MM.1S (cell line): ENCODE results near the gene FBXL2.

Source experiments
- DNase-seq: peaks from one replicate; pipeline ENCODE4 v3.0.0-alpha.2; 2015
- H2AFZ ChIP-seq: fragments of 300-600 bp; sonication (generic); 2 replicates; pipeline ENCODE4 v1.6.0; 2016; ENCODE audit warnings: antibody characterized with exemption, low read length
- H3F3A ChIP-seq: fragments of 300-600 bp; sonication (generic); 2 replicates; pipeline ENCODE4 v1.6.1; 2016; ENCODE audit warnings: mild to moderate bottlenecking, antibody characterized with exemption, low read length, moderate library complexity, mixed read lengths; ENCODE audit not compliant: insufficient read depth
- H3K27ac ChIP-seq: fragments of 300-600 bp; sonication (generic); 2 replicates; pipeline ENCODE4 v1.5.1; 2016; ENCODE audit warnings: mild to moderate bottlenecking, low read length
- H3K27me3 ChIP-seq: fragments of 300-600 bp; sonication (generic); replicated peaks from 2 replicates; pipeline ENCODE4 v1.6.0; 2016; ENCODE audit warnings: low read length; ENCODE audit not compliant: insufficient read depth
- H3K36me3 ChIP-seq: fragments of 300-600 bp; sonication (generic); replicated peaks from 2 replicates; pipeline ENCODE4 v1.6.1; 2016; ENCODE audit warnings: mild to moderate bottlenecking, low read length, mixed read lengths; ENCODE audit not compliant: insufficient read depth
- H3K4me1 ChIP-seq: fragments of 300-600 bp; sonication (generic); 2 replicates; pipeline ENCODE4 v1.6.1; 2016; ENCODE audit warnings: low read length, mixed read lengths
- H3K4me2 ChIP-seq: fragments of 300-600 bp; sonication (generic); 2 replicates; pipeline ENCODE4 v1.6.0; 2016; ENCODE audit warnings: low read depth, low read length
- H3K4me3 ChIP-seq: fragments of 300-600 bp; sonication (generic); 2 replicates; pipeline ENCODE4 v1.5.1; 2016; ENCODE audit warnings: low read length, mixed read lengths
- H3K79me2 ChIP-seq: fragments of 300-600 bp; sonication (generic); 2 replicates; pipeline ENCODE4 v1.6.1; 2016; ENCODE audit warnings: mixed run types, low read length, mixed read lengths
- H3K9ac ChIP-seq: fragments of 300-600 bp; sonication (generic); 2 replicates; pipeline ENCODE4 v1.6.1; 2016; ENCODE audit warnings: low read length, mixed read lengths
- H3K9me2 ChIP-seq: fragments of 300-600 bp; sonication (generic); replicated peaks from 2 replicates; pipeline ENCODE4 v1.6.1; 2016; ENCODE audit warnings: mild to moderate bottlenecking, low read length, mixed read lengths; ENCODE audit not compliant: insufficient read depth
- H3K9me3 ChIP-seq: fragments of 300-600 bp; sonication (generic); replicated peaks from 2 replicates; pipeline ENCODE4 v1.6.1; 2016; ENCODE audit warnings: mild to moderate bottlenecking, low read length, mixed read lengths; ENCODE audit not compliant: insufficient read depth
- H4K20me1 ChIP-seq: fragments of 300-600 bp; sonication (generic); 2 replicates; pipeline ENCODE4 v1.6.1; 2016; ENCODE audit warnings: mild to moderate bottlenecking, low read length, moderate library complexity, mixed read lengths; ENCODE audit not compliant: insufficient read depth
- CTCF ChIP-seq: fragments of 300-600 bp; sonication (generic); IDR thresholded peaks from 2 replicates; pipeline ENCODE4 v1.5.1; 2016; ENCODE audit warnings: antibody characterized with exemption, low read length, mixed read lengths
- EZH2 ChIP-seq: fragments of 300-600 bp; sonication (generic); optimal IDR thresholded peaks from 2 replicates; pipeline ENCODE3; 2017; ENCODE audit warnings: low read depth, mild to moderate bottlenecking, antibody characterized with exemption, low read length, mixed read lengths
- EZH2phosphoT487 ChIP-seq: fragments of 300-600 bp; sonication (generic); IDR thresholded peaks from 2 replicates; pipeline ENCODE4 v1.6.1; 2018; ENCODE audit warnings: antibody characterized with exemption, low read length

Gene FBXL2

DNA sequence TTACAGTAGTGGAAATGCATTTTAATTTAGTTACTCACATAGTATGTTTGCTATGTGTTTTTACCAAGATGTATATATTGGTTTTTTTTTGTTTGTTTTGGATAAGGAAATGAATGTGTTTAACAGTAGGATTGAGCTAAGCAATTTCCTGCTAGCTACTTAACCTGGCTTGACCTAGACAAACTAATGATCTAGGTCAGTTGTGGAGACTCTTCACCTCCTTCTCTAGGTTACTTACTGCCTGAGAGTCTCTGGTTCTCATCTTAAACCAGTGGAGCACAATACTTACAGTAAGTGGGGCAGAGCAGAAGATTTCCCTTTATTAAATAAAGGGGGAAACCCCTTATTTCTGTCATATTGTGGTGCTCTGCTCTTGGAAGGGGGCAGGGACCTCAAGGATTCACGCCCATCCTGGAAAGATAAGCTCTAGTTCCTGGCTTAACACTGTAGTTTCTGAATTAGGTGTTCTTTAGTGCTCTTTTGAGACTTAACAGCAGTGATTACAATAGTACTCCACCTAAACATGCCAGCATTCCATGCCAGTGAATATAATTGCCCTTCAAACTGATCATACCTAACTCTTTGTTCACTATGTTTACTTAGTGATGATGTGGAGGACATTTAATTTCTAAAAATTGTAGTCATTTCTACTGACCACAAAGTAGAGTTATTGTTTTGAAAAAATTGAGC is 83.0 kb downstream of the FBXL2 start:
- H3K9ac ChIP-seq, result no peak overlapping the region
- H3K4me1 ChIP-seq, result no peaks in the 10 kb centered on the region
- H3K9me3 ChIP-seq, result no peaks in the 10 kb centered on the region
- H3K79me2 ChIP-seq, result no peaks in the 10 kb centered on the region
- no peak overlapping the region for H2AFZ ChIP-seq
- no peak overlapping the region for H3K4me2 ChIP-seq
- H3K36me3 ChIP-seq, result no peaks in the 10 kb centered on the region
- no peak overlapping the region for H3K4me3 ChIP-seq
- H4K20me1 ChIP-seq, result no peaks in the 10 kb centered on the region
- no peaks in the 10 kb centered on the region for H3F3A ChIP-seq
- no peaks in the 10 kb centered on the region for H3K27me3 ChIP-seq
- H3K27ac ChIP-seq, result no peak overlapping the region
- H3K9me2 ChIP-seq, result no peaks in the 10 kb centered on the region
- DNase-seq, result no peak
- no peak for TF ChIP-seq EZH2phosphoT487
- no peak for TF ChIP-seq EZH2
- TF ChIP-seq CTCF, result no peak

DNA sequence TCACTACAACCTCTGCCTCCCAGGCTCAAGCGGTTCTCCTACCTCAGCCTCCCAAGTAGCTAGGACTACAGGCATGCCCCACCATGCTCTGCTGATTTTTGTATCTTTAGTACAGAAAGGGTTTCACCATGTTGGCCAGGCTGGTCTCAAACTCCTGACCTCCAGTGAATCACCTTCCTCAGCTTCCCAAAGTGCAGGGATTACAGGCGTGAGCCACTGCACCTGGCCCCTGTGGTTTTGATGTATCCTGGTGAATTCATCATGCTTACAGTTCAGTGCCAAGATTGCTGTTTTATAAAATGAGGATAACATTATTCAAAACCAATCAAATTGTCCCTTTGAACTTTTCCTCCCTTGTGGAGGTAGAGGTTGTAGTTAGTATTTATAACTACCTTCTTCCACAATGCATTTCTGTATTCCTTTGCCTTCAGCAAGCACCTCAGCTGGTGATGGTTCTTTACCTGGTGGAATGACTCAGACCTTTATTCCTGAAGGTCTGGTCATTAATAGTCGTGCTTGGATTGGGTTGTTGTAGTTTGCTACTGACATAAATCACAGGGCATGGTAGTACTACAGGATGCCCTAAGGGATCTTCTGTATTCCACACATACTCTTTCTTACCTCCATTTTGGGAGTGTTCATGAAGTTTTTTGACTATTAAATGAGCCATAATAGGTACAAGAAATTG is 86.0 kb downstream of the FBXL2 start:
- Histone ChIP-seq H3K27me3 (no peaks in the 10 kb centered on the region), H4K20me1 (no peaks in the 10 kb centered on the region), H3K9ac (no peak overlapping the region), H3K27ac (no peak overlapping the region), H3K9me2 (no peaks in the 10 kb centered on the region), H3K9me3 (no peaks in the 10 kb centered on the region), H3K79me2 (no peaks in the 10 kb centered on the region), H3K36me3 (no peaks in the 10 kb centered on the region), H3K4me2 (no peak overlapping the region), H3K4me1 (no peaks in the 10 kb centered on the region), H2AFZ (no peak overlapping the region), H3K4me3 (no peak overlapping the region), H3F3A (no peaks in the 10 kb centered on the region)
- TF ChIP-seq CTCF (no peak), EZH2phosphoT487 (no peak), EZH2 (no peak)
- DNase-seq, result no peak

DNA sequence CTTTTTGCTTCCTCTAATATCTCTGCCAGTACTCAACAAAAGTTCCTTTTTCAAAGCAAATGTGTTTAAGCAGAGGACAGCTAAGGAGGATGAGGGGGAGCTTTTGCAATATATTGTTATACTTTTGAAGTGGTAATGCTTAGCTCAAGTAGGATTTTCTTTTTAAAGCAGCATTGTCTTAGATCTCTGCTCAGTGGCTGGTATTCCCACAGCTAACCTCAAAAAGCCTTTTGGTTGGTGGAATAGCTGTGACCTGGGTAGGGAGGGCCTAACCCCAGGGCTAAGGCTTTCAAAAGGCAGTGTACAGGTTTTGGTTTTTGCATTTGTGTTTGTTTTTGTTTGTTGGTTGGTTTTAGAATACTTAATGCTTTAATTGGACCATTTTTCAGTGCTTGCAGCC is 86.8 kb downstream of the FBXL2 start:
- no peak for DNase-seq
- Histone ChIP-seq H3K4me2 (no peak overlapping the region), H2AFZ (no peak overlapping the region), H3F3A (no peaks in the 10 kb centered on the region), H3K27ac (no peak overlapping the region), H3K9me2 (no peaks in the 10 kb centered on the region), H4K20me1 (no peaks in the 10 kb centered on the region), H3K9ac (no peak overlapping the region), H3K4me1 (no peaks in the 10 kb centered on the region), H3K27me3 (no peaks in the 10 kb centered on the region), H3K9me3 (no peaks in the 10 kb centered on the region), H3K79me2 (no peaks in the 10 kb centered on the region), H3K4me3 (no peak overlapping the region), H3K36me3 (no peaks in the 10 kb centered on the region)
- TF ChIP-seq EZH2, result no peak

DNA sequence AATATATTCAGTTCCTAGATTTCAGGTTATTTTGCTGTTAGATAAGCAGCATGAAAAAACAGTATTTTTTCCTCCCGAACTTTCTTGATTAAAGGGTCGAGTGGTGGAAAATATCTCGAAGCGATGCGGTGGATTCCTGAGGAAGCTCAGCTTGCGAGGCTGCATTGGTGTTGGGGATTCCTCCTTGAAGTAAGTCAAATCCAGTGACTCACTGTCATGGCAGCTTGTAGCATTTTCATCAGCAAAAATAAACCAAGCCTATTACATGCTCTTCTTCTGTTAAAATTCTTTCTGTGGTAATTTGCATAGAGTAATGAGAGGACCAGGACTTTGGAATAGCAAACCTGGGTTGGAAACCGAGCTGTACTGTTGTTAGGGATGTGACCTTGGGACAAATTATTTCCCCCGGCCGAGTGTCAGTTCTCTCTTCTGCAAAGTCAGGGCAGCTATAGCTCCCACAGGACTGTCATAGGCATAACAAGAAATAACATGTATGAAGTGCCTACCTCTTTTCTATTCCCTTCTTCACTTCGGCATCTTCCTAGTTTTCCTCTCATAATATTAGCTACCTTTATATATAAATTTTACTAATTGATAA is 87.4 kb downstream of the FBXL2 start:
- no peaks in the 10 kb centered on the region for H4K20me1 ChIP-seq
- H3K4me2 ChIP-seq, result no peak overlapping the region
- H3K27me3 ChIP-seq, result no peaks in the 10 kb centered on the region
- no peaks in the 10 kb centered on the region for H3K79me2 ChIP-seq
- DNase-seq, result no peak
- H3F3A ChIP-seq, result no peaks in the 10 kb centered on the region
- no peak overlapping the region for H3K27ac ChIP-seq
- H2AFZ ChIP-seq, result no peak overlapping the region
- no peaks in the 10 kb centered on the region for H3K9me3 ChIP-seq
- no peaks in the 10 kb centered on the region for H3K4me1 ChIP-seq
- H3K9me2 ChIP-seq, result no peaks in the 10 kb centered on the region
- no peaks in the 10 kb centered on the region for H3K36me3 ChIP-seq
- H3K4me3 ChIP-seq, result no peak overlapping the region
- TF ChIP-seq EZH2phosphoT487 (no peak), EZH2 (no peak)
- no peak overlapping the region for H3K9ac ChIP-seq
